SKM-1 treated with dmso at 0.1 percent for 144 hours (cell line): ENCODE data around the gene DHFR2.
A peak's percentile ranks its signal among the peaks of the same experiment; 100 is the strongest.
"Not testable (repeated sequence)": the region's sequence is repeated elsewhere in the genome, so short reads cannot be mapped to it uniquely, and the experiment has no call there.

Experiments used
- DNase-seq: peaks from one replicate; lab custom pipeline; 2025; ENCODE audit not compliant: unreplicated experiment; lab: John Stamatoyannopoulos, UW

The DHFR2 gene

DNA sequence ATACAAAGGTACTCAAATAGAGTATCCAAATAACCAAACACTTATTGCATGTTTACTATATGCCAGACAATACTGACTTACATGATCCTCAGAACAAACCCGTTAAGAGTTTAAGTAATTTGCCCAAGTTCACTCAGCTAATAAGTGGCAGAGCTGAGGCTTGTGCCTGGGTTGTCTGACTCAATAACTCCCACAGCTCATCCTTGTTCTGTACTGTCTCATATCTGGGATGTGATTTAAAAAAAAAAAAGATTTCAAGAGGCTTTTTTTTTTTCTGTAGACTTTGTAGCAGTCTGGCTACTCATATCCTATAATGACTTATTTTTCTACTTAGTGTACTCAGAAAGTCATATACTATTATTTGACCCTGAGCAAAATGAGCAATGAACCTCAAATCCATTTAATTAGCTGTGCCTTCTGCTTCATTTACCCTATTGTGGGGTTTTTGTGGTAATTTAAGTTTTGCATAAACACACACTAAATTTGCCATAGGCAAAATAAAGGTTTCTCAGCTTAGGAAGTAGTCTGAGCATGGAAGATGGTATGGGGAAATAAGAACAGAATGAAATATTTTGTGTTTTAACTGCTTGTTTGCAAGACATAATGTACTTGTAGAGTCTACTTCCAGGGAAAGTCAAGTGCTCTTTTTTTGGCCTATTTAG lies 3.2 kb upstream of the DHFR2 start:
- DNase-seq: no peak

DNA sequence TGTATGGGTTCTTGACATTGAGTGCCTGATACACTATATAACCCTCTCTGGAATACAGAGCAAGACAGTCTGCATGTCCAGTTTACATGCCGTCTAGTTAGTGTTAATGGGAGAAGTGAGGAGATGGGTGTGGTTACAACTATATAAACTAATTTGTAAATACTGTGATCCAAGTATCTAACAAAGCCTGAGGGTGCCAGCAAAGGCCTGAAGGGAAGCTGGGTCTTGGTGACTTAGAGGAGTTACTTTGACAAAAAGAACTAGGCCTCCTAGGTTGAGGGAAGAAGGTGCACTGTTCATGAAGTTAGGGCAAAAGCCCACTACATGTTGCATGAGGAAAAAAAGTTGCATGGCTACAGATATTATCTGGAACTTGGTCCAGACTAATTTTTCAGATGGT lies 2.4 kb upstream of the DHFR2 start:
- DNase-seq: no peak

DNA sequence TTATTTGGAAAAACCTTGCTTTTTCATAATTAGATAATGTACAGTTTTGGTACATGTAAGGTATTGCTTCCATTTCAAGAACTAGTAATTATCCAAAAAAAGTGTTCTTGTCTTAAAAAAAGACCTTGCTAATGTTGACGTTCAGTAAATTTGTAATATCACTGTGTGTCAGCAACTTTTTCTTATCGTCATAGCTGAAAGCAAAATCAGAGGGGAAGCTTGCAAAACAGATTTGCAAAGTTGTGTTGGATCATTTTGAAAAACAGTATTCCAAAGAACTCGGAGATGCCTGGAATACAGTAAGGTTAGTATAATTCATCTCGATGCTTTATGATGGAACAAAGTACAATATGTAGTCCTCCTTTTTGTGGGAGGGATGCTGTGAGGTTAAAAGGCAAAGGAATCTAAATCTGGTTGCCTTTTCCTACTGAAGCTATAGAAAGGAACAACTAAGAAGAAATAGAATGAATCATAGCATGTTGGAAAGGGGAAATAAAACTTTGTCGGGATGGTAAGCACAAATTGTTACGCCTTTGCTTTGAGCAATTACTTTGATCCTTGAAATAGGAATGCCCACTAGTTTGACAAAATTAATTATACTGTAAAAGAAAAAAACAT lies 1.6 kb upstream of the DHFR2 start:
- no peak for DNase-seq

- no peak for DNase-seq
Measured at GRCh38 chr3:94063496-94064119, 892 bp upstream of the DHFR2 start.

DNA sequence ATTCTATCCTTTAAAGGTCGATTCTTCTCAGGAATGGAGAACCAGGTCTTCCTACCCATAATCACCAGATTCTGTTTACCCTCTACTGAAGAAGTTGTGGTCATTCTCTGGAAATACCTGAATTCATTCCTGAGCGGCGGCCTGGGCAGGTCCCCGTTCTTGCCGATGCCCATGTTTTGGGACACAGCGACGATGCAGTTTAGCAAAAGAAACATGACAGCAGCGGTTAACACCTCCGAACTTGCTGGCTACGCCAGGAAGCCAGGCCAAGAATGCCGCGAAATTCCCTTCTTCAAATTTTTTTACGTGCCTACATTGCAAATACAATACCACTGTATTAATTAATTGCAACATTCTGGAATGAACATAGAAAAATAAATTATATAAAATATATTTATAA lies 1.4 kb downstream of the DHFR2 start:
- no peak for DNase-seq

DNA sequence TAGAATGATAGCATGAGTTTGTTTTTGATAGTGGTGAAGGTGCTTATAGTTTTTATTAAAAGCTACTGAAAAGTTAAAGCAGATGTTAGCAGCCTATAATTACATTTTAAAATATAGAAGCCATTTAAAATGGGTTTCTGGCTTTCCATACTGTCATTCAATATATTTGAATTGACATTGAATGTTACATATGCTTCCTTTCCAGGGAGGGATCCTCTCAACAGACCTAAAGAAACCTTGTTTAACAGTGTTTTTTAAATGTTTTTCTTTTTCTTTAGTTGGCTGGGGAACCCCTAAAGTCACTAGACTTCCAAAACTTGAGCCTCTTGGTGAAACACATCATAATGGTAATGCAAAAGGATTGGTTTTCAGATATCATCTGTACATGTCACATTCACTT lies 12.2 kb downstream of the DHFR2 start:
- no peak for DNase-seq

- no peak for DNase-seq
Measured at GRCh38 chr3:94049267-94049666, 13.4 kb downstream of the DHFR2 start.

DNA sequence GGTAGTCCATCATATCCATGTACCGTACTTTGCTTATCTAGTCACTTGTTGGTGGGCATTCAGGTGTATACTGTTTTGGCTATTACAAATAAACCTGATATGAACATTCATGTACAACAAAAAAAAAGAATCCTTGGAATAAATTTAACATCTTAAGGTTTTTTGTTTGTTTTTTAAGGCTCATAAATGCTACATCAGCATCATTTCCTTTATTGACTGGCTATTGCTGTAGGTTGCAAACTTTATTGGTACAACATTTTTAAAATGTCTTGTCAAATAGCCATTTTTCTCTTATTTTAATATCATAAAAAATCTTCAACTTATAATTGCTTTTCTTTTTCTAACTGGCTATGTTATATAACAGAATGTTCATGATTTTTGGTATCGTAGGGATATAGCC lies 16.2 kb downstream of the DHFR2 start:
- no peak for DNase-seq

DNA sequence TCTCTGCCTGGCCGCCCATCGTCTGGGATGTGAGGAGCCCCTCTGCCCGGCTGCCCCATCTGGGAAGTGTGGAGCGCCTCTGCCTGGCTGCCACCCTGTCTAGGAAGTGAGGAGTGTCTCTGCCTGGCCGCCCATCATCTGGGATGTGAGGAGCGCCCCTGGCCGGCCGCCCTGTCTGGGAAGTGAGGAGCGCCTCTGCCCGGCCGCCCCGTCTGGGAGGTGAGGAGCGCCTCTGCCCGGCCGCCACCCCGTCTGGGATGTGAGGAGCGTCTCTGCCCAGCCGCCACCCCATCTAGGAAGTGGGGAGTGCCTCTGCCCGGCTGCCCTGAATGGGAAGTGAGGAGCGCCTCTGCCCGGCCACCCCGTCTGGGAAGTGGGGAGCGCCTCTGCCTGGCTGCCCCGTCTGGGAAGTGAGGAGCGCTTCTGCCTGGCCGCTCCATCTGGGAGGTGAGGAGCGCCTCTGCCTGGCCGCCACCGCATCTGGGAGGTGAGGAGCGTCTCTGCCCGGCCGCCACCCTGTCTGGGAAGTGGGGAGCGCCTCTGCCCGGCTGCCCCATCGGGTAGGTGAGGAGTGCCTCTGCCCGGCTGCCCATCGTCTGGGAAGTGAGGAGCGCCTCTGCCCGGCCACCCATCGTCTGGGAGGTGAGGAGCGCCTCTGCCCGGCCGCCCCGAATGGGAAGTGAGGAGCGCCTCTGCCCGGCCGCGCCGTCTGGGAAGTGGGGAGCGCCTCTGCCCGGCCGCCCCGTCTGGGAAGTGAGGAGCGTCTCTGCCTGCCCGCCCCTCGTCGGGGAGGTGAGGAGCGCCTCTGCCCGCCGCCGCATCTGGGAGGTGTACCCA lies 18.4 kb downstream of the DHFR2 start:
- DNase-seq: not testable (repeated sequence)

DNA sequence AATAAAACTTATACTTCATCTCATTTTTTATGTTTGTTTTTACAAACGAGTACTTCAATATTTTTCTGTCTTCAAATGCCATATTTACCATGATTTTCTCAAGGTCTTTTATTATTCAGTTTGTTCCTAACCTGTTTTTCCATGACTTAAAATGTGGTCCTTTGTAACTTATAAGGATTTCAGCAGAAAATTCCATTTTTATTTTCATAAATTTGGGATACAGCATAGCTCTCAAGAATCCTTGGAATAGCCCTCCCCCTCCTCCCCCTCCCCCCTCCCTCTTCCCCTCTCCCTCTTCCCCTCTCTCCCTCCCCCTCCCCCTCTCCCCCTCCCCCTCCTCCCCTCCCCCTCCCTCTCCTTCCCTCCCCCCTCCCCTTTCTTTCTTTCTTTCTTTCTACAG lies 19.4 kb downstream of the DHFR2 start:
- DNase-seq: no peak

GRCh38 chr3:94036909-94037507 lies 25.7 kb downstream of the DHFR2 start:
- peak; percentile 26 for DNase-seq

GRCh38 chr3:94028093-94028837 lies 34.5 kb downstream of the DHFR2 start, which contains the start of gene STX19:
Gene STX19 (minus strand): TSS chr3:94028597. CDS start chr3:94015269, 13,328 bp downstream.
- DNase-seq: no peak

DNA sequence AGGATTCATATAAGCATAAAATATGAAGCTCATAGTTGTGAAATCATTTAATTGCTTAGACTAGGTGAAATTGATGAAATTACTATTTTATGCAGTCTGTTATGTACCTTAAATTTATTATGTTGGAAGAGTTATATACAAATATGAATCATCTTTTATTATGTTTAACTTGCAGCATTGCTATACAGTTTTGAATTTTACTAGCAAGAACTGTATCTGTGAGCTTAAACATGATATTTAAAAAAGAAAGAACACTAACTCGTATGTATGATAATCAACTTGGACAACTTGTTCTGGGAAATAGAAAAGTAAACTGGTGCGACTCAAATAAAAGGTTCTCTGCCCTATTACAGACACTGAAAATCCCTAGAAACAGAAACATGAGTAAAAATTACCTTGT lies 36.1 kb downstream of the DHFR2 start:
- no peak for DNase-seq

DNA sequence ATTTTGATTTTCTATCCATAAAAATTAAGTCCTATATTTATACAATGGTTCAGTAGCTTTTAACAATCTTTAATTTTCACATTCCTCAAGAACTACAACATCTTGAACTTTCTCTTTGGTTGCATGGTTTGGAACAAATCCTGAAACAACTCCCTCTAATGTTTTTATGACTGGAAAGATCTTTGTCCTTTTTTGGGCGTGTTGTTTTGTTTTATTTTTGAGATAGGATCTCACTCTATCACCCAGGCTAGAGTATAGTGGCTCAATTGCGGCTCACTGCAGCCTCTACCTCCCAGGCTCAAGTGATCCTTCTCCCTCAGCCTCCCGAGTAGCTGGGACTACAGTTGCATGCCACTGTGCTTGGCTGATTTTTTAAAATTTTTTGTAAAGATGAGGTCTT lies 38.3 kb downstream of the DHFR2 start:
- DNase-seq: no peak

GRCh38 chr3:94020293-94020692 lies 42.4 kb downstream of the DHFR2 start:
- no peak for DNase-seq

DNA sequence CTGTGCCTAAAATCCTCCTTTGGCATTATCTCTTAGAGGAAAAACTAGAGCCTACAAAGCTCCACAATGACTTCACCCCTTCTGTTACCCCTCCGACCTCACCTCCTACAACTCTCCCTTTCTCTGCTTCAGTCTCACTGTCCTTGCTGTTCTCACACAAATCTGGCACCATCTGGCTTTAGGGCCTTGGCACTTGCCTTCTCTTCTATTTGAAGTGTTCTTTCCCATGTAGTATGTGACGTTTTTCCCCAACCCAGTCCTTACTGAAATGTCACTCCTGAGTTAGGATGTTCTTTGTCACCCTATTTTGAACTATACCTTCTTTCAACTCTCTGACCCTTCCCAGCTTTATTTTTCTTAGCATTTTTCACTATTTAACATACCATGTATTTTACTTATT lies 43.1 kb downstream of the DHFR2 start:
- no peak for DNase-seq

- no peak for DNase-seq
Measured at GRCh38 chr3:94015025-94015424, 47.7 kb downstream of the DHFR2 start.

- no peak for DNase-seq
Measured at GRCh38 chr3:94012185-94012584, 50.5 kb downstream of the DHFR2 start.

DNA sequence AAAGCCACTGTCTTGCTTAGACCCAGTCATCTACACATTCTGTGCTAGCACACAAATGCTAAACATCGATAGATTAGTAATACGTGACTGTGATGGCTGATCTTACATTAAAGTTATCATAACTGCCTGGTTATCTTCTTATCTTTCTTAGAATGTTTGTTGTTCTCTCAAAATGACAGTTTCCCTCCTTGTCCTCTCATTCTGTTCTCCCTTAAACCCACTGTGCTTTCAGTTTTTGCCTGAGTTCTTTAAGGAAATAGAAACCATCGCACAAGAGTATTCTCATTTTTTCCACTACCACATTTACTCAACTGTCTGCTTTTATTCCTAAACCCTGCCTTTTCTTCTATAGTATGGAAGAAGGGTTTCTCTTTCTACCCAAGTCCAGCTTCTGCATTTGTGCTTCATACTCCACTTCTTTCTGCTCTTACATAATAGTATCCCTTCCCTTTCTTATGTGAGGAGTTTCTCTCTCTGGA lies 51.4 kb downstream of the DHFR2 start:
- DNase-seq: no peak

- no peak for DNase-seq
Measured at GRCh38 chr3:94009608-94010007, 53.1 kb downstream of the DHFR2 start.
